ENCODE data around the gene PRR5L.

DNA sequence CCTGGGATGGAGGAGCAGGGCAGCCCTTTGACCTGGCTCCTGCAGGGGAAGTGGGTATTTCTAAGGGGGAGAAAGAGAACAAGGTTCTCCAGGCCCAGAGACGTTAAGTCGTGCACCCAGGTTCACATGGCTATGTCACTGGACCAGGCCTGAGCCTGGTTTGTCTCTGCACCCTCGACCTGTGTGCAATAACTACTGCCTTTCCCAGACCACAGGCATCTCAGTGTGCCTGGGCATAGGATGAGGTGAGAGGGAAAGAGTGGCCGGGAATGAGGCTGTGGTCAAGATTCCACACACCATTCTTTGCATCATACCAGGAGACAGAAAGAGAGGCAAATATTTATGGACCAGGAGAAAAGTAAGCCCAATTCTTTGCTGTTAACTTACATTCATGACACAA lies 66.8 kb downstream of the PRR5L start:
- TF ChIP-seq, protein P1, sequence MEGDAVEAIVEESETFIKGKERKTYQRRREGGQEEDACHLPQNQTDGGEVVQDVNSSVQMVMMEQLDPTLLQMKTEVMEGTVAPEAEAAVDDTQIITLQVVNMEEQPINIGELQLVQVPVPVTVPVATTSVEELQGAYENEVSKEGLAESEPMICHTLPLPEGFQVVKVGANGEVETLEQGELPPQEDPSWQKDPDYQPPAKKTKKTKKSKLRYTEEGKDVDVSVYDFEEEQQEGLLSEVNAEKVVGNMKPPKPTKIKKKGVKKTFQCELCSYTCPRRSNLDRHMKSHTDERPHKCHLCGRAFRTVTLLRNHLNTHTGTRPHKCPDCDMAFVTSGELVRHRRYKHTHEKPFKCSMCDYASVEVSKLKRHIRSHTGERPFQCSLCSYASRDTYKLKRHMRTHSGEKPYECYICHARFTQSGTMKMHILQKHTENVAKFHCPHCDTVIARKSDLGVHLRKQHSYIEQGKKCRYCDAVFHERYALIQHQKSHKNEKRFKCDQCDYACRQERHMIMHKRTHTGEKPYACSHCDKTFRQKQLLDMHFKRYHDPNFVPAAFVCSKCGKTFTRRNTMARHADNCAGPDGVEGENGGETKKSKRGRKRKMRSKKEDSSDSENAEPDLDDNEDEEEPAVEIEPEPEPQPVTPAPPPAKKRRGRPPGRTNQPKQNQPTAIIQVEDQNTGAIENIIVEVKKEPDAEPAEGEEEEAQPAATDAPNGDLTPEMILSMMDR (conservative IDR thresholded peaks at IDR 0.05; ENCODE audit: low read depth in 2 of 2) = no peak
- TF ChIP-seq ZNF114 (CRISPR knock-in tag; IDR thresholded peaks at IDR 0.05) (no peak), EZH2 (IDR thresholded peaks at IDR 0.05; ENCODE audit: low read depth, unreplicated experiment) (no peak), POLR2AphosphoS5 (IDR thresholded peaks at IDR 0.05; ENCODE audit: low read depth) (no peak), CREB1 (CRISPR knock-in tag; IDR thresholded peaks at IDR 0.05; ENCODE audit: low read depth) (no peak), STAT1 (IDR thresholded peaks at IDR 0.05; ENCODE audit: unreplicated experiment) (no peak), EZH2phosphoT487 (IDR thresholded peaks at IDR 0.05; ENCODE audit: unreplicated experiment) (no peak), ZNF331 (CRISPR knock-in tag; IDR thresholded peaks at IDR 0.05; ENCODE audit: low read depth) (no peak)
- TF ChIP-seq, protein P2, sequence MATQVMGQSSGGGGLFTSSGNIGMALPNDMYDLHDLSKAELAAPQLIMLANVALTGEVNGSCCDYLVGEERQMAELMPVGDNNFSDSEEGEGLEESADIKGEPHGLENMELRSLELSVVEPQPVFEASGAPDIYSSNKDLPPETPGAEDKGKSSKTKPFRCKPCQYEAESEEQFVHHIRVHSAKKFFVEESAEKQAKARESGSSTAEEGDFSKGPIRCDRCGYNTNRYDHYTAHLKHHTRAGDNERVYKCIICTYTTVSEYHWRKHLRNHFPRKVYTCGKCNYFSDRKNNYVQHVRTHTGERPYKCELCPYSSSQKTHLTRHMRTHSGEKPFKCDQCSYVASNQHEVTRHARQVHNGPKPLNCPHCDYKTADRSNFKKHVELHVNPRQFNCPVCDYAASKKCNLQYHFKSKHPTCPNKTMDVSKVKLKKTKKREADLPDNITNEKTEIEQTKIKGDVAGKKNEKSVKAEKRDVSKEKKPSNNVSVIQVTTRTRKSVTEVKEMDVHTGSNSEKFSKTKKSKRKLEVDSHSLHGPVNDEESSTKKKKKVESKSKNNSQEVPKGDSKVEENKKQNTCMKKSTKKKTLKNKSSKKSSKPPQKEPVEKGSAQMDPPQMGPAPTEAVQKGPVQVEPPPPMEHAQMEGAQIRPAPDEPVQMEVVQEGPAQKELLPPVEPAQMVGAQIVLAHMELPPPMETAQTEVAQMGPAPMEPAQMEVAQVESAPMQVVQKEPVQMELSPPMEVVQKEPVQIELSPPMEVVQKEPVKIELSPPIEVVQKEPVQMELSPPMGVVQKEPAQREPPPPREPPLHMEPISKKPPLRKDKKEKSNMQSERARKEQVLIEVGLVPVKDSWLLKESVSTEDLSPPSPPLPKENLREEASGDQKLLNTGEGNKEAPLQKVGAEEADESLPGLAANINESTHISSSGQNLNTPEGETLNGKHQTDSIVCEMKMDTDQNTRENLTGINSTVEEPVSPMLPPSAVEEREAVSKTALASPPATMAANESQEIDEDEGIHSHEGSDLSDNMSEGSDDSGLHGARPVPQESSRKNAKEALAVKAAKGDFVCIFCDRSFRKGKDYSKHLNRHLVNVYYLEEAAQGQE (IDR thresholded peaks at IDR 0.05; ENCODE audit: unreplicated experiment) = no peak

Data from GM23338 (cell line).